Measurements from ENCODE around the gene RNF167. TPM values are rescaled to one million over a fixed set of nuclear protein-coding genes. Genes with fewer than 3 reads are reported as not detected.
"Not testable (repeated sequence)": the region's sequence is repeated elsewhere in the genome, so short reads cannot be mapped to it uniquely, and the experiment has no call there.

The RNF167 gene
- total RNA-seq, 6 experiments from 2014 or later: 52.1 to 73.5 (median 57.5) TPM

DNA sequence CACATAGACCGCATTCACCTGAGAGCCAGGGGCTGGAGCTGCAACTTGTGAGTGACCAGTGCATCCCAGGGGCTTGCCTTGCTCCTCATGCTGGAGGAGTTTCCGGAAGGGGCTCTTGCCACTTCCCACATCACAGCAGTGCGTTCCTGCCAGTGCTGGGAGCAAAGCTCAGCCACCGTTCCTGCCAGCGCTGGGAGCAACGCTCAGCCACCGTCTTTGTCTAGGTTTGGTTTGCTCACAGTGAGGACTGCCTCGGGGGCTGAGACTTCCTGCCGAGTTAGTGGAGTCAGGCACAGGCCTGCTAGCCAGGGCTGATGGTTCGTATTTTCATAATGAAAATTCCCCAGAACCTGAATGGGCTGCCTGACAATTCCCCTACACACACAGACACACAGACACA lies 31.8 kb upstream of the RNF167 start:
- Histone ChIP-seq H3K4me3 (no peak overlapping the region), H3K27ac (peak overlapping the region in 1 of 3 donors; percentile 19), H3K9me3 (no peaks in the 10 kb centered on the region), H3K4me1 (peaks cover 0 to 12% (median 4%) of the 10 kb centered on the region in 4 donors), H3K27me3 (no peaks in the 10 kb centered on the region), H3K36me3 (no peaks in the 10 kb centered on the region)
- ATAC-seq: peak in 3 of 4 donors; percentile 54 to 71 (median 60)
- DNase-seq: peak in 1 of 3 donors; percentile 57
- TF ChIP-seq POLR2A (IDR thresholded peaks at IDR 0.05): peak; percentile 62
- TF ChIP-seq, protein P1, sequence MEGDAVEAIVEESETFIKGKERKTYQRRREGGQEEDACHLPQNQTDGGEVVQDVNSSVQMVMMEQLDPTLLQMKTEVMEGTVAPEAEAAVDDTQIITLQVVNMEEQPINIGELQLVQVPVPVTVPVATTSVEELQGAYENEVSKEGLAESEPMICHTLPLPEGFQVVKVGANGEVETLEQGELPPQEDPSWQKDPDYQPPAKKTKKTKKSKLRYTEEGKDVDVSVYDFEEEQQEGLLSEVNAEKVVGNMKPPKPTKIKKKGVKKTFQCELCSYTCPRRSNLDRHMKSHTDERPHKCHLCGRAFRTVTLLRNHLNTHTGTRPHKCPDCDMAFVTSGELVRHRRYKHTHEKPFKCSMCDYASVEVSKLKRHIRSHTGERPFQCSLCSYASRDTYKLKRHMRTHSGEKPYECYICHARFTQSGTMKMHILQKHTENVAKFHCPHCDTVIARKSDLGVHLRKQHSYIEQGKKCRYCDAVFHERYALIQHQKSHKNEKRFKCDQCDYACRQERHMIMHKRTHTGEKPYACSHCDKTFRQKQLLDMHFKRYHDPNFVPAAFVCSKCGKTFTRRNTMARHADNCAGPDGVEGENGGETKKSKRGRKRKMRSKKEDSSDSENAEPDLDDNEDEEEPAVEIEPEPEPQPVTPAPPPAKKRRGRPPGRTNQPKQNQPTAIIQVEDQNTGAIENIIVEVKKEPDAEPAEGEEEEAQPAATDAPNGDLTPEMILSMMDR (IDR thresholded peaks at IDR 0.05): no peak
- intact Hi-C loops (cut with DNase I): no loop called here
- WGBS (ENCODE audit: insufficient coverage, low coverage, low lambda C conversion rate, missing lambda C conversion rate): 33% methylated on average over 2 of the region's 10 CpGs

DNA sequence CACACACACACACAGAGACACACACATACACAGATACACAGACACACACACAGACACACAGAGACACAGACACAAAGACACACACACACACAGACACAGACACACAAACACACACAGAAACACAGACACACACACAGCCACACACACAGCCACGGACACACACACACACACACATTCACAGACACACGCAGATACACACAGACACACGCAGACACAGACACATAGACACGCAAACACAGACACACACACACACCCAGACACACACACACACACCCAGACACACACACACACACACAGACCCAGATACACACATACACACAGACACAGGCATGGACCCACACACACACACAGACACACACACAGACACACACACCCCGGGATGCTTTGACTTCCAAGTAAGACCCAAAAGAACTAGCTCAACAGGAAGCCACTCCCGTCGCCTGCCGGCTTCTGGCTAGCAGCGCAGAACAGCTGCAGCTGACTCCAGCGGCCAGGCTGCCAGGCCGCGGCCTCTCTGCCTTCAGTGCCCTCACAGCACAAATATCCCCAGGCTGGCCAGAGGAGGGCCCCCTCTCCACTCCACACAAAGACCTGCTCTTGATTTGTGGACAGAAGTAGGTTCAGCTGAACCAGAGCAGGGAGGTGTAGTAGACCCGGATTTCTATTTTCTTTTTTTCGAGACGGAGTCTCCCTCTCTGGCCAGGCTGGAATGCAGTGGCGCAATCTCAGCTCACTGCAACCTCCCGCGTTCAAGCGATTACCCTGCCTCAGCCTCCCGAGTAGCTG lies 31.2 kb upstream of the RNF167 start:
- Histone ChIP-seq H3K36me3 (no peaks in the 10 kb centered on the region), H3K27me3 (no peaks in the 10 kb centered on the region), H3K4me3 (no peak overlapping the region), H3K9me3 (no peaks in the 10 kb centered on the region), H3K27ac (peak overlapping the region in 2 of 3 donors; percentile 42 to 57), H3K4me1 (peaks cover 0 to 12% (median 5%) of the 10 kb centered on the region in 4 donors)
- intact Hi-C loops (cut with DNase I): no loop called here
- peak; percentile 94 to 99 (median 96) for ATAC-seq
- TF ChIP-seq POLR2A (IDR thresholded peaks at IDR 0.05): no peak
- TF ChIP-seq, protein P1 (IDR thresholded peaks at IDR 0.05): peak; percentile 88 to 96 (median 91)
- WGBS (ENCODE audit: insufficient coverage, low coverage, low lambda C conversion rate, missing lambda C conversion rate): 10% methylated on average over 15 of the region's 20 CpGs
- DNase-seq: peak; percentile 90 to 91 (median 91)

DNA sequence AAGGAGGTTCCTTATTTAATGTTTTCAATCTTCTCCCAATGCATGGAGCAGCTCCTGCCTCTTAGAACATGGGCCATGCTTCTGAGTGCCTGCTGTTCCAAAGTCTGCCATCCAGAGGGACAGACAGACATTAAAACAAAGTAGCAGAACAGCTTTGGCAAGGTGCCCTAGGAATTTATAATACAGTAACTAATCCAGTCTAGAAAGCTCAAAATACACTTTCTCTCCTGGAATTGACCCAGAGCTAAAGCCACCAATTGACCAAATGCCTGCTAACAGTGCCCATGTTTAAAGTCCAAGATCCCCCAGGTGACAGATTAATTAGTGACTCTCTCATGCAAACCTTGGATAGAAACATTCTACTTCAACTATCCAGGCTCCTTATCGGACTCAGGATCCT lies 26.1 kb upstream of the RNF167 start:
- TF ChIP-seq POLR2A (IDR thresholded peaks at IDR 0.05): no peak
- TF ChIP-seq, protein P1 (IDR thresholded peaks at IDR 0.05): peak in 1 of 4 donors; percentile 5
- WGBS (ENCODE audit: insufficient coverage, low coverage, low lambda C conversion rate, missing lambda C conversion rate): 25% methylated on average over 1 of the region's 1 CpG
- Histone ChIP-seq H3K27me3 (no peaks in the 10 kb centered on the region), H3K36me3 (no peaks in the 10 kb centered on the region), H3K4me1 (peaks cover 0 to 20% (median 9%) of the 10 kb centered on the region in 4 donors), H3K27ac (peak overlapping the region in 2 of 3 donors; percentile 17 to 37), H3K4me3 (no peak overlapping the region), H3K9me3 (no peaks in the 10 kb centered on the region)
- intact Hi-C loops (cut with DNase I): loop anchor here in 1 of 2 donors (10.0 kb wide), 1 partner anchor 61 kb away; no protein-coding TSS in a partner anchor
- DNase-seq: peak in 1 of 3 donors; percentile 62
- peak; percentile 50 to 64 (median 62) for ATAC-seq

DNA sequence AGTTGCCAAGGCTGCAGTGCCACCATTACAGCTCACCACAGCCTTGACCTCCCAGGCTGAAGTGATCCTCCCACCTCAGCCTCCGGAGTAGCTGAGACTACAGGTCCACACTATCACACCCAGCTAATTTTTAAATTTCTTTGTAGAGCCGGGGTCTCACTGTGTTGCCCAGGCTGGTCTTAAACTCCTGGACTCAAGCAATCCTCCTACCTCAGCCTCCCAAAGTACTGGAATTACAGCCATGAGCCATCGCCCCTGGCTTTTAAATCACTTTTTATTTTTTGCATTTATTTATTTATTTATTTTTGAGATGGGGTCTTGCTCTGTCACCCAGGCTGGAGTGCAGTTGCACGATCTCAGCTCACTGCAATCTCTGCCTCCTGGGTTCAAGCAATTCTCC lies 25.5 kb upstream of the RNF167 start:
- not testable (repeated sequence) for ATAC-seq, DNase-seq, H3K9me3 ChIP-seq, H3K36me3 ChIP-seq, H3K4me3 ChIP-seq, H3K27me3 ChIP-seq
- WGBS (ENCODE audit: insufficient coverage, low coverage, low lambda C conversion rate, missing lambda C conversion rate): 74% methylated on average over 4 of the region's 4 CpGs
- intact Hi-C loops (cut with DNase I): loop anchor here in 1 of 2 donors (10.0 kb wide), 1 partner anchor 60 kb away; no protein-coding TSS in a partner anchor
- Histone ChIP-seq H3K27ac (peak overlapping the region in 2 of 3 donors; percentile 17 to 37), H3K4me1 (peaks cover 0 to 18% (median 8%) of the 10 kb centered on the region in 4 donors)

DNA sequence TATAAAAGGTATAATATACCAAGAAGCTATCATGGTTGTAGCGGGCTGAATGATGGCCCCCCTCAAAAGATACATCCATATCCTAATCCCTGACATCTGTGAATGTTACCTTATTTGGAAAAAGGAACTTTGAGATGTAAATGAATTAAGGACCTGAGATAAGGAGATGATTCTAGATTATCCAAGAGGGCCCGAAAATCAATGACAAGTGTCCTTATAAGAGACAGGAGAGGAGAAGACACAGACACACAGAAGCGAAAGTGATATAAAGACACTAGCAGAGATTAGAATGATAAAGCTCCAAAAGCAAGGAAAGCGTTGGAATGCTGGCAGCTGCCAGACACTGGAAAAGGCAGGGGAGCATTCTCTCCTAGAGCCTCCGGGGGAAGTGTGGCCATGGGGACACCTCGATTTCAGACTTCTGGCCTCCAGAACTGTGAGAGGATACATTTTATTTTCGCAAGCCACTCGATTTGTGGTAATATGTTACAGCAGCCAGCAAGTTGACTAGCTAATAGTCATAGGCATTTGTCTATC lies 20.5 kb upstream of the RNF167 start:
- peaks cover 0 to 30% (median 4%) of the 10 kb centered on the region in 4 donors for H3K4me1 ChIP-seq
- DNase-seq (no peak), ATAC-seq (peak; percentile 15 to 36 (median 26))
- no peak overlapping the region for H3K4me3 ChIP-seq
- H3K27me3 ChIP-seq: no peaks in the 10 kb centered on the region
- no peaks in the 10 kb centered on the region for H3K36me3 ChIP-seq
- intact Hi-C loops (cut with DNase I): loop anchor here in 1 of 2 donors (10.0 kb wide), 1 partner anchor 55 kb away; no protein-coding TSS in a partner anchor
- H3K9me3 ChIP-seq: no peaks in the 10 kb centered on the region
- WGBS (ENCODE audit: insufficient coverage, low coverage, low lambda C conversion rate, missing lambda C conversion rate): 57% methylated on average over 8 of the region's 8 CpGs
- peak overlapping the region; percentile 45 to 80 (median 78) for H3K27ac ChIP-seq
- TF ChIP-seq, protein P1 (IDR thresholded peaks at IDR 0.05): no peak
- TF ChIP-seq POLR2A (IDR thresholded peaks at IDR 0.05): no peak
